Natural killer cell (primary cell): ENCODE results near the gene TECTA. TPM values are rescaled to one million over a fixed set of nuclear protein-coding genes. Genes with fewer than 3 reads are reported as not detected.

Source experiments
- ATAC-seq, 3 donors: fragments of 150-1000 bp in 2 of 3; fragments of 200-7000 bp in 1 of 3; cut with Tn5 transposase; 1 replicate in 1 of 3; 2 replicates in 2 of 3; pipeline ENCODE4 v1.10.0; 2021; ENCODE audit warnings: mild to moderate bottlenecking in 2 of 3, moderate library complexity in 2 of 3
- DNase-seq, 2 donors: peaks; one replicate each; pipeline versions ENCODE4 v3.0.0 to v3.0.0-alpha.2; 2013 to 2021; ENCODE audit warnings: mixed read lengths in 1 of 2
- H3K27ac ChIP-seq: one replicate; pipeline ENCODE4 v1.5.1; 2013; ENCODE audit warnings: mild to moderate bottlenecking, low read length
- H3K27me3 ChIP-seq: one replicate; pipeline ENCODE4 v1.6.1; 2013; ENCODE audit warnings: low read length; ENCODE audit not compliant: control insufficient read depth, insufficient read depth
- H3K36me3 ChIP-seq: one replicate; pipeline ENCODE4 v1.6.1; 2013; ENCODE audit warnings: low read length; ENCODE audit not compliant: control insufficient read depth, insufficient read depth
- H3K4me1 ChIP-seq: one replicate; pipeline ENCODE4 v1.6.1; 2013; ENCODE audit warnings: low read length; ENCODE audit not compliant: control insufficient read depth, insufficient read depth
- H3K4me3 ChIP-seq: one replicate; pipeline ENCODE4 v1.5.1; 2013; ENCODE audit warnings: low read length
- H3K9me3 ChIP-seq: one replicate; pipeline ENCODE4 v1.6.1; 2013; ENCODE audit warnings: low read length; ENCODE audit not compliant: control insufficient read depth, insufficient read depth
- H3K27ac Mint-ChIP-seq, 2 donors: one replicate each; pipeline ENCODE4 v1.8.0; 2022; ENCODE audit warnings: mild to moderate bottlenecking in 2 of 2, mixed read lengths in 2 of 2, moderate library complexity in 1 of 2
- H3K27me3 Mint-ChIP-seq, 2 donors: one replicate each; pipeline ENCODE4 v1.8.0; 2022; ENCODE audit warnings: low read depth in 2 of 2, mixed read lengths in 2 of 2
- H3K36me3 Mint-ChIP-seq: one replicate; pipeline ENCODE4 v1.8.0; 2022; ENCODE audit warnings: mixed read lengths
- H3K4me1 Mint-ChIP-seq, 2 donors: one replicate each; pipeline ENCODE4 v1.8.0; 2022; ENCODE audit warnings: mixed read lengths in 2 of 2
- H3K4me3 Mint-ChIP-seq: one replicate; pipeline ENCODE4 v1.8.0; 2022; ENCODE audit warnings: mild to moderate bottlenecking, moderate library complexity, mixed read lengths
- H3K9me3 Mint-ChIP-seq, 2 donors: one replicate each; pipeline ENCODE4 v1.8.0; 2022; ENCODE audit warnings: mixed read lengths in 2 of 2
- WGBS: methylation state at CpG from one replicate; pipeline ENCODE4 v1.1.7; 2013; ENCODE audit warnings: missing lambda C conversion rate; ENCODE audit not compliant: insufficient coverage; 5-methylcytosine and 5-hydroxymethylcytosine counted together
- intact Hi-C: fragments of 100-400 bp; cut with micrococcal nuclease; formaldehyde crosslinking; loops from one replicate; pipeline ENCODE4 v1.14.2; 2022
- total RNA-seq, 4 donors: library from RNA; stranded (reverse); fragments of 120-200 nt in 1 of 4; gene quantifications; one replicate each; pipeline versions ENCODE4 v1.2.3 to v1.2.4, GENCODE V29; 2013 to 2022
- TF ChIP-seq, protein P1 (sequence below): fragments of 200-600 bp; IDR thresholded peaks from one replicate; pipeline ENCODE4 v1.8.0; 2022; ENCODE audit warnings: antibody characterized with exemption

Gene TECTA
- total RNA-seq, 3 donors from 2014 or later (not counting 1 experiment from before 2014, with no cell fraction given): 0.50 to 0.57 (median 0.56) TPM

DNA sequence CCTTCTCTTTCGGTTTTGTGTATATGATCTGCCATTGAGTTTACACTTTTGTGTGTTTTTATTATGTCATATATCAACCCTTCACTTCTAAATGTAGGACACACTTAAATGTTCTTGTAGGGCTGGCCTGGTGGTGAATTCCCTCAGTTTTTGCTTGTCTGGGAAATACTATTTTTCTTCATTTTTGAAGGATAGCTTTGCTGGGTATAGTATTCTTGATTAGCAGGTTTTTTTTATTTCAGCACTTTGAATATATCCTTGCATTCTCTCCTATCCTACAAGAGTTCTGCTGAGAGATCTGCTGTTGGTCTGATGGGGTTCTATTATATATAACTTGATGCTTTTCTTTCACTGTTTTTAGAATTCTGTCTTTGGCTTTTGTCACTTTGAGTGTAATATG, 79.1 kb downstream of the TECTA start:
- intact Hi-C loops: no loop called here
- Histone ChIP-seq H3K36me3 (no peaks in the 10 kb centered on the region), H3K4me3 (no peak overlapping the region), H3K9me3 (no peaks in the 10 kb centered on the region), H3K27me3 (no peaks in the 10 kb centered on the region), H3K4me1 (no peaks in the 10 kb centered on the region), H3K27ac (no peak overlapping the region)
- Mint-ChIP-seq H3K9me3 (peaks cover 13 to 15% of the 10 kb centered on the region in 2 donors), H3K4me1 (no peaks in the 10 kb centered on the region), H3K27me3 (peaks cover 11 to 15% of the 10 kb centered on the region in 2 donors), H3K4me3 (no peak overlapping the region), H3K36me3 (peaks cover 22% of the 10 kb centered on the region), H3K27ac (no peak overlapping the region)
- DNase-seq: no peak
- ATAC-seq: no peak
- TF ChIP-seq, protein P1, sequence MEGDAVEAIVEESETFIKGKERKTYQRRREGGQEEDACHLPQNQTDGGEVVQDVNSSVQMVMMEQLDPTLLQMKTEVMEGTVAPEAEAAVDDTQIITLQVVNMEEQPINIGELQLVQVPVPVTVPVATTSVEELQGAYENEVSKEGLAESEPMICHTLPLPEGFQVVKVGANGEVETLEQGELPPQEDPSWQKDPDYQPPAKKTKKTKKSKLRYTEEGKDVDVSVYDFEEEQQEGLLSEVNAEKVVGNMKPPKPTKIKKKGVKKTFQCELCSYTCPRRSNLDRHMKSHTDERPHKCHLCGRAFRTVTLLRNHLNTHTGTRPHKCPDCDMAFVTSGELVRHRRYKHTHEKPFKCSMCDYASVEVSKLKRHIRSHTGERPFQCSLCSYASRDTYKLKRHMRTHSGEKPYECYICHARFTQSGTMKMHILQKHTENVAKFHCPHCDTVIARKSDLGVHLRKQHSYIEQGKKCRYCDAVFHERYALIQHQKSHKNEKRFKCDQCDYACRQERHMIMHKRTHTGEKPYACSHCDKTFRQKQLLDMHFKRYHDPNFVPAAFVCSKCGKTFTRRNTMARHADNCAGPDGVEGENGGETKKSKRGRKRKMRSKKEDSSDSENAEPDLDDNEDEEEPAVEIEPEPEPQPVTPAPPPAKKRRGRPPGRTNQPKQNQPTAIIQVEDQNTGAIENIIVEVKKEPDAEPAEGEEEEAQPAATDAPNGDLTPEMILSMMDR: no peak
- WGBS: no CpG with 5 or more reads among the region's 1 CpG

DNA sequence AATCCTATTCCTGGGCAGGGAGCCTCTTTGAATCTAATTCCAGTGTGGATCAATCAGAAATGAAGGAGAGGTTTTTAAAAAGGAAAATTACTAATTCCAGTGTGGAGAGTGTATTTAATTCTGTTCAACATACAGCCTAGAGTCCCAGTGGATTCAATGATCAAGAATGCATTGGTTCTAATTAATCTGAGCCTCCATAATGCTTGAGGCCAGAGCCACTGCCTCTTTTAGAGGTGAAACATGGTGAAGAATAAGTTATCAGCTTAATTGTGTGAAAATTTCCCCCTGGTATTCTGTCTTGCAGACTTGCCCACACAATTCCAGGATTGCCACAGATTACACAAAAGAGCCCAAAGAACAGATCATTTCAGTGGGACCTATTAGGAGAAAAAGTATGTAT, 87.7 kb downstream of the TECTA start:
- Mint-ChIP-seq H3K9me3 (no peaks in the 10 kb centered on the region), H3K27ac (no peak overlapping the region), H3K4me1 (no peaks in the 10 kb centered on the region), H3K4me3 (no peak overlapping the region), H3K27me3 (peaks cover 31 to 35% of the 10 kb centered on the region in 2 donors), H3K36me3 (no peaks in the 10 kb centered on the region)
- no peak overlapping the region for H3K4me3 ChIP-seq
- TF ChIP-seq, protein P1: no peak
- no peaks in the 10 kb centered on the region for H3K9me3 ChIP-seq
- peaks cover 3% of the 10 kb centered on the region for H3K27me3 ChIP-seq
- H3K4me1 ChIP-seq: no peaks in the 10 kb centered on the region
- DNase-seq (no peak), ATAC-seq (no peak)
- no peaks in the 10 kb centered on the region for H3K36me3 ChIP-seq
- no peak overlapping the region for H3K27ac ChIP-seq
- intact Hi-C loops: no loop called here

DNA sequence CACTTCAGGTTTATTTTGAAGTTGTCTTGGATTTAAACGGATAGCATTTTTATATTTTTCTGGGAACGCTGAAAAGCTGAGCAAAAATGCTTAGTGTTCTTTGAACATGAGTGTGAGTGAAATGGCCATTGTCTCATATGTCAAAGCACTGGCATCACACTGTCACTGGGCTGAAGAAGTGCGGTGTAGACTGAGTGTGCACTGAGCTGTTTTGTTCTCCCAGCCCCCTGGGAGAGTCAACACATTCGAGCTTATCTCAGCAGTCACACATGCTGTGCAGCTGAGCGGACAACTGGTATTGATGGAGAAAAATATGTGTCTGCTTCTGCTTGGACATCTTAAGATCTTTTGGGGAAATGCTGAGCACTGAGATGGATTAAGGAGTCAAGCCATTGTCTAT, 90.8 kb downstream of the TECTA start:
- Mint-ChIP-seq H3K36me3 (no peaks in the 10 kb centered on the region), H3K27ac (no peak overlapping the region), H3K4me1 (peaks cover 0 to 6% of the 10 kb centered on the region in 2 donors), H3K4me3 (no peak overlapping the region), H3K27me3 (peaks cover 33 to 45% of the 10 kb centered on the region in 2 donors), H3K9me3 (no peaks in the 10 kb centered on the region)
- H3K27ac ChIP-seq: no peak overlapping the region
- DNase-seq (no peak), ATAC-seq (no peak)
- 84% methylated on average over 5 of the region's 5 CpGs for WGBS
- no peak overlapping the region for H3K4me3 ChIP-seq
- H3K36me3 ChIP-seq: no peaks in the 10 kb centered on the region
- intact Hi-C loops: no loop called here
- H3K4me1 ChIP-seq: no peaks in the 10 kb centered on the region
- no peaks in the 10 kb centered on the region for H3K9me3 ChIP-seq
- peaks cover 6% of the 10 kb centered on the region for H3K27me3 ChIP-seq
- TF ChIP-seq, protein P1: no peak
